Medulla oblongata (tissue), 1 donor: ENCODE measurements around the gene TRPM3.
A peak's percentile ranks its signal among the peaks of the same experiment; 100 is the strongest.

Source experiments
- DNase-seq: peaks from one replicate; pipeline ENCODE4 v3.0.0-alpha.2; 2015; ENCODE audit errors: extremely low spot score

The TRPM3 gene

GRCh38 chr9:71098801-71099200, 22.6 kb downstream of the TRPM3 start:
- DNase-seq, result no peak

GRCh38 chr9:71097671-71098070, 23.8 kb downstream of the TRPM3 start:
- DNase-seq, result no peak

GRCh38 chr9:71096421-71097108, 24.9 kb downstream of the TRPM3 start:
- peak; percentile 69 for DNase-seq

GRCh38 chr9:71094708-71095251, 26.6 kb downstream of the TRPM3 start:
- no peak for DNase-seq

- no peak for DNase-seq
These were observed 30.5 kb downstream of the TRPM3 start for GRCh38 chr9:71090896-71091295.

GRCh38 chr9:71079451-71079850, 42.0 kb downstream of the TRPM3 start:
- no peak for DNase-seq

GRCh38 chr9:71076096-71076495, 45.3 kb downstream of the TRPM3 start:
- no peak for DNase-seq

- DNase-seq, result no peak
These were observed 47.9 kb downstream of the TRPM3 start for GRCh38 chr9:71073494-71073893.

GRCh38 chr9:71072587-71072986, 48.8 kb downstream of the TRPM3 start:
- DNase-seq, result no peak

GRCh38 chr9:71071633-71072032, 49.8 kb downstream of the TRPM3 start:
- DNase-seq, result no peak

GRCh38 chr9:71058660-71059059, 62.8 kb downstream of the TRPM3 start:
- DNase-seq, result no peak

- DNase-seq, result no peak
These were observed 69.1 kb downstream of the TRPM3 start for GRCh38 chr9:71052287-71052686.

- DNase-seq, result no peak
These were observed 73.1 kb downstream of the TRPM3 start for GRCh38 chr9:71048280-71048679.

GRCh38 chr9:71042448-71042990, 78.9 kb downstream of the TRPM3 start:
- DNase-seq, result no peak

- no peak for DNase-seq
These were observed 83.9 kb downstream of the TRPM3 start for GRCh38 chr9:71037521-71037920.

GRCh38 chr9:71036501-71036900, 84.9 kb downstream of the TRPM3 start:
- DNase-seq, result peak; percentile 65

- no peak for DNase-seq
These were observed 88.6 kb downstream of the TRPM3 start for GRCh38 chr9:71032779-71033178.

GRCh38 chr9:71025728-71026127, 95.7 kb downstream of the TRPM3 start:
- no peak for DNase-seq

- no peak for DNase-seq
These were observed 96.2 kb downstream of the TRPM3 start for GRCh38 chr9:71025201-71025600.

GRCh38 chr9:71010258-71010657, 111.2 kb downstream of the TRPM3 start:
- DNase-seq, result no peak

GRCh38 chr9:71005456-71005855, 116.0 kb downstream of the TRPM3 start:
- no peak for DNase-seq

GRCh38 chr9:71004196-71004595, 117.2 kb downstream of the TRPM3 start:
- no peak for DNase-seq

GRCh38 chr9:71003346-71003745, 118.1 kb downstream of the TRPM3 start:
- DNase-seq, result no peak
